A549 treated with GW870086 at 1 μM for 4 hours (cell line): ENCODE data around the gene DNAJB1. TPM values are rescaled to one million over a fixed set of nuclear protein-coding genes. Genes with fewer than 3 reads are reported as not detected.

ENCODE experiments used
- total RNA-seq: library from RNA; stranded (reverse); fragments of 200-300 nt; extraction: Qiagen RNA extraction; gene quantifications from 5 replicates; pipeline ENCODE4 v1.2.3, GENCODE V29; 2022; ENCODE audit warnings: low read depth

The DNAJB1 gene
- total RNA-seq: 181 to 252 TPM (median 217 TPM) in 5 replicates

GRCh38 chr19:14517840-14518505, at the start of gene DNAJB1:
DNAJB1 (minus strand) TSS chr19:14518397; CDS start chr19:14518349, 48 bp downstream.

GRCh38 chr19:14529254-14530004, 11.2 kb upstream of the DNAJB1 start, which contains the start of gene TECR:
TECR (plus strand) TSS chr19:14529594; CDS start chr19:14529697, 103 bp downstream.

GRCh38 chr19:14496029-14496833, 22.0 kb downstream of the DNAJB1 start, which contains the start of gene GIPC1:
GIPC1 (minus strand) TSS chr19:14496127; CDS start chr19:14482976, 13,151 bp downstream.

DNA sequence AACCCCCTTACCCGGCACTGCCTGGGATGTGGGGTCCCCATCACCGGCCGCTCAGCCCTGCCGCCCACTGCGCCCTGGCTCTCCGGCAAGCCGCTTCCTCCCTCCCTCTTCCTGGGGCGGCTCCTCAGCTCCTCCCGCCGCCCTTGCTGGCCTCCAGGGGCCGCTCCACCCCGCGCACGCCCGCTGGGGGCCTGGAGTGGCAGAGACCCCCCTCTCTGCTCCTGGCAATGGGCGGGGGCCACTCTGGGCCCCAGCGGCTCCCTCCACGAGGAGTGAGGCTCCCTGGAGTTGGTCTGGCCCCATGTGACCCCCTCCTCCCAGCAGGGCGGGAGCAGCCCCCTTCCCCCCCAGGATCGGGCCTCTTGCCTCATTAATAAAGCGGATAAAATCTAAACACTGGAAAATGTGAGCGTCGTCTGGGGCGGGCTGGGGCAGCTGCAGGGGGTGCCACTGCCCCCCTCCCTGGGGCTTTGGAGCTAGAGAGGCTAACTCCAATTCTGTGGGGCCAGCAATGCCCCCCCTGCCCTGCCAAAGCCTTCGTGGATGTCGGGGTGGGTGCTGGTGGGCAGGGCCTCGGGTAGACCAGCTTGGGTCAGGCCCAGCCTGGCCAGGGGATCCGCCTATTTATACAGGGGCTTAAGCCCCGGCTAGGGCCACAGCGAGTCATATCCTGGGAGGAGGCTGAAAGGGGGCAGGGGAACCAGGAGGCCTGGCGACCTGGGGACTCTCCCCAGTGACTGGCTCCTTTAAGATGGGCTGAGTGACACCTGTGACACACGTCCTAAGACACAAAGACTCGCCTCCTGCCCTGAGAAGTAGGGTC, 42.7 kb downstream of the DNAJB1 start, which contains the start of gene PTGER1:
PTGER1 (minus strand) TSS at position 104 of the 823 bp plus-strand sequence. CDS start 1,034 bp downstream, outside the sequence.

Other genes starting within 250 kb of the DNAJB1 start
- gene ADGRE5, start 137.0 kb downstream of the DNAJB1 start, total RNA-seq: 67.2 to 96.2 TPM (median 90.4 TPM) in 5 replicates
- 117 to 136 TPM (median 127 TPM) in 5 replicates for gene DDX39A, start 99.1 kb downstream of the DNAJB1 start, total RNA-seq
- 65.5 to 79.7 TPM (median 74.4 TPM) in 5 replicates for gene PKN1, start 85.1 kb downstream of the DNAJB1 start, total RNA-seq
- 0.12 to 0.21 TPM (median 0.14 TPM) in 3 of 5 replicates, not detected in the others for gene PTGER1, start 43.0 kb downstream of the DNAJB1 start, total RNA-seq
- 94.0 to 148 TPM (median 141 TPM) in 5 replicates for gene GIPC1, start 22.3 kb downstream of the DNAJB1 start, total RNA-seq
- 140 to 181 TPM (median 178 TPM) in 5 replicates for gene TECR, start 11.2 kb upstream of the DNAJB1 start, total RNA-seq
- 181 to 199 TPM (median 193 TPM) in 5 replicates for gene NDUFB7, start 53.7 kb upstream of the DNAJB1 start, total RNA-seq
- not detected in 5 replicates for gene CLEC17A, start 64.7 kb upstream of the DNAJB1 start, total RNA-seq
- gene ADGRE3, start 156.4 kb upstream of the DNAJB1 start, total RNA-seq: not detected in 5 replicates
- 1.7 to 3.8 TPM (median 3.3 TPM) in 5 replicates for gene ZNF333, start 171.7 kb upstream of the DNAJB1 start, total RNA-seq